SK-N-SH (cell line): ENCODE results near the gene SH3BP5L.

ENCODE experiments used
- CTCF ChIP-seq: fragments of 200-600 bp; sonication (generic); IDR thresholded peaks from 2 replicates; pipeline ENCODE4 v1.6.1; 2017; ENCODE audit warnings: antibody characterized with exemption, mild to moderate bottlenecking, moderate library complexity
- MXI1 ChIP-seq: IDR thresholded peaks from 2 replicates; pipeline ENCODE4 v1.6.1; 2012; ENCODE audit warnings: mild to moderate bottlenecking, low read depth, low read length, improper control_type of control experiment

GRCh38 chr1:248787430-248787829 is 38.3 kb downstream of the SH3BP5L start:
- TF ChIP-seq CTCF (no peak), MXI1 (no peak)
